ENCODE results near the gene TASP1.
"Not testable (repeated sequence)": the region's sequence is repeated elsewhere in the genome, so short reads cannot be mapped to it uniquely, and the experiment has no call there.

The TASP1 gene

GRCh38 chr20:13395232-13395631 lies 243.5 kb downstream of the TASP1 start:
- DNase-seq = no peak

DNA sequence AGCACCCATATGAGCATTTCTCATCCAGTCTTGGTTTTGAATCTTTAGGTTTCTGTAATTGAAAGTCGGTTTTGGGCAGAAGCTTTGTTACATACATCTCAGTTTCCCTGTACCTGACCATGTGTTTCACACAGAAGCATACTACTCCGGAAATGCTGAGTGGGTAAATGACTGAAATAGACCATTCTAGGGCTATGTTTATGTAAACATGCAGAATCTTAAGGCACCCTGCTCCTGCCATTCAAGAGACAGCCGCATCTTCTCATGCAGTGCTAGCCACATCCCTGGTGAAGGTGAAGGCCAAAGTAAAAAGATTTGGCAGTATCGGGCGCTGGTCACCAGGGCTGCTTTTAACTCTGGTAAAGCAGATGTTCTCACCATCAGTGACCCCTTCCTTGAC lies 246.3 kb downstream of the TASP1 start:
- no peak for DNase-seq

DNA sequence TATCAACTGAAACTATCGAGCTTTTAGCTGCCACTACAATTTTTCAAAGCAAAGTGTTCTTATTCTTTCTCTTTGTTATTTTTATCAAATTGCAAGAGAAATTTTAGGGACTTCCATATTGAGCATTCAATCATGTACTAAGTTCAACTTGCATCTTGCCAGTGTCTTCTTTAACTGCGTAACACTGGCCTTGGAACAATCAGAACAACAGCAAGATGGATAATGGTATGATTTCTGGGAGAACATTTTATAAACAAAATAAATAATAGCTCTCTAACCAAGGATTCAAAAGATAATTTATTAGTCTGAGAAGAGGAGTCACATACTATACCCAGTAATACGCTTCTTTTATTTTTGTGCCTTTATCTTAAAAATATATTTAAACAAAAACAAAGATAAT lies 249.6 kb downstream of the TASP1 start:
- DNase-seq = no peak

GRCh38 chr20:13384132-13384531 lies 254.6 kb downstream of the TASP1 start:
- no peak for DNase-seq

DNA sequence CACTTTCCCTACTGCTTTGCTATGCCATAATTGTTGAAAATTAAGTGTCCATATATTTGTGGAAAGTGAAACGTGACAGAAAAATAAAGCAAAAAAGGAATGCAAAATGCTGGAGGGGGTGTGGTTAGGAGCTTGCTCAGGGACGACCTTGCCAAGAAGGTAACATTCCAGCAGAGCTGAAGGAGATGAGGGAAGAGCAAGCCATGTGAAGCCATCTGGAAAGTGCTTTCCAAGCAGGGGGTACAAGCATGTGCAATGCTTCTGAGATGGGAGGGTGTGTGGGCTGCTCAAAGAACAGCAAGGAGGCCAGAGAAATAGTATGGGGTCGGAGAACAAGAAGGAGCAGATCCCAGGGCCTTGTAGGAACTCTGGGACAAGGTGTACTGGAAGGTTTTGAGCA lies 255.9 kb downstream of the TASP1 start:
- DNase-seq = no peak

DNA sequence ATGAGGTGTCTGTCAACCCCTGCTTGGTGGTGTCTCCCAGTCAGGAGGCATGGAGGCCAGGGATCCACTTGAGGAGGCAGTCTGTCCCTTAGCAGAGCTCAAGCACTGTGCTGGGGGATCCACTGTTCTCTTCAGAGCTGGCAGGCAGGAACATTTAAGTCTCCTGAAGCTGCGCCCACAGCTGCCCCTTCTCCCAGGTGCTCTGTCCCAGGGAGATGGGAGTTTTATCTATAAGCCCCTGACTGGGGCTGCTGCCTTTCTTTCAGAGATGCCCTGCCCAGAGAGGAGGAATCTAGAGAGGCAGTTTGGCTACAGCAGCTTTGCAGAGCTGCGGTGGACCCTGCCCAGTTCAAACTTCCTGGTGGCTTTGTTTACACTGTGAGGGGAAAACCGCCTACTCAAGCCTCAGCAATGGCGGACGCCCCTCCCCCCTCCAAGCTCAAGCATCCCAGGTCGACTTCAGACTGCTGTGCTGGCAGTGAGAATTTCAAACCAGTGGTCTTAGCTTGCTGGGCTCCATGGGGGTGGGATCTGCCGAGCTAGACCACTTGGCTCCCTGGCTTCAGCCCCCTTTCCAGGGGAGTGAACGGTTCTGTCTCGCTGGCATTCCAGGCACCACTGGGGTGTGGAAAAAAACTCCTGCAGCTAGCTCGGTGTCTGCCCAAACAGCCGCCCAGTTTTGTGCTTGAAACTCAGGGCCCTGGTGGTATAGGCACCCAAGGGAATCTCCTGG lies 258.1 kb downstream of the TASP1 start:
- DNase-seq = not testable (repeated sequence)

GRCh38 chr20:13373400-13373799 lies 265.3 kb downstream of the TASP1 start:
- no peak for DNase-seq

GRCh38 chr20:13364278-13365170 lies 274.2 kb downstream of the TASP1 start:
- no peak for DNase-seq

DNA sequence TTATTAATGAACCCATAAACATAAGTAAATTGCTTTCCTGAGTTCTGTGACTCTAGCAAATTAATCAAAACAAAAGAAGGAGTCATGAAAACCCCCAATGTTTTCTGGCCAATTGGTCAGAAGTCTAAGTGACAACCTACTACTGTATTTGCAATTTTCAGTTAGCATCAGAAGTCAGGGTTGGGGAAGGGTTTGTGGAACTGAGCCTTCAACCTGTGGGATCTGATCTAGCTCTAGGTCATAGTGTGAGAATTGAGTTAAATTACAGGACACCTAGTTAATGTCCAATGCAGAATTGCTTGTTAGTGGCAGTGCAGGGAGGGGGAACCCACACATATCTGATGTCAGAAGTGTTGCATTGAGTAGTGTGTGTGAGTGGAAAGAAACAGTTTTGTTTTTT lies 275.3 kb downstream of the TASP1 start:
- DNase-seq = no peak

- DNase-seq = not testable (repeated sequence)
These were observed 276.6 kb downstream of the TASP1 start for GRCh38 chr20:13362165-13362564.

DNA sequence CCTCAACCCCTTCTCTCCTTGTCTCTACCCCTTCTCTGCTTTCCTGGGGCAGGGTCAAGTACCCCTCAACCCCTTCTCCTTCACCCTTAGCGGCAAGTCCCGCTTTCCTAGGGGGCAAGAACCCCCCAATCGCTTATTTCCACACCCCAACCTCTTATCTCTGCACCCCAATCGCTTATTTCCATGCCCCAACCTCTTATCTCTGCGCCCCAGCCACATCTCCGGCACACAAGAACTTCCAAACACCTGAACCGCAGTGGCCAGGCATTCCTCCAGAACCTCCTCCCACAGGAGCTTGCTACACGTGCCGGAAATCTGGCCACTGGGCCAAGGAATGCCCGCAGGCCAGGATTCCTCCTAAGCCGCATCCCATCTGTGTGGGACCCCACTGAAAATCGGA lies 279.8 kb downstream of the TASP1 start:
- DNase-seq = not testable (repeated sequence)

DNA sequence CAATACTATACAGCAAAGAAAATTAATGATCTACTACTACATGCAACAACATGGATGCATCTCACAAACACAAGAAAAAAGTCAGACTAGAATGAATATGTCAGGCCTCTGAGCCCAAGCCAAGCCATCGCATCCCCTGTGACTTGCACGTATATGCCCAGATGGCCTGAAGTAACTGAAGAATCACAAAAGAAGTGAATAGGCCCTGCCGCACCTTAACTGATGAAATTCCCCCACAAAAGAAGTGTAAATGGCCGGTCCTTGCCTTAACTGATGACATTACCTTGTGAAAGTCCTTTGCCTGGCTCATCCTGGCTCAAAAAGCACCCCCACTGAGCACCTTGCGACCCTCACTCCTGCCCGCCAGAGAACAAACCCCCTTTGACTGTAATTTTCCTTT lies 280.9 kb downstream of the TASP1 start:
- not testable (repeated sequence) for DNase-seq

DNA sequence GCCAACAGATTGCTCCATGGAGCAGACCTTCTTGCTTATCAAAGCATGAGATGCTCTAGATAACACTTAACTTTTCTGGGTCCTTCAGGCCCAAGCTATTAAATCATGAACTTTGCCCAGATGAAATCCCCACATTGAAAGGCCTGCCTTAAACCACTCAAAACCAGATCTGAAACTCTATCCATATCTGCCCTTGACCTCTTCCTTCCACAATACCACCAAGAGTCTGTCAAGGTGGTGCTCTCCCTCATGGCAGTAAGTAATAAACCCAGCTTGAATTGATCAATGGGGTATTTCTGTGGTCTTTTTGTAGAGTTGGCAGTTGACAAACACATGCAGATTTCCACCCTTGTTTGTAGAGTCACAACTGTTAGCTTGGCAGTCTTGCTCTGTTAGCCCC lies 282.1 kb downstream of the TASP1 start:
- DNase-seq = no peak

DNA sequence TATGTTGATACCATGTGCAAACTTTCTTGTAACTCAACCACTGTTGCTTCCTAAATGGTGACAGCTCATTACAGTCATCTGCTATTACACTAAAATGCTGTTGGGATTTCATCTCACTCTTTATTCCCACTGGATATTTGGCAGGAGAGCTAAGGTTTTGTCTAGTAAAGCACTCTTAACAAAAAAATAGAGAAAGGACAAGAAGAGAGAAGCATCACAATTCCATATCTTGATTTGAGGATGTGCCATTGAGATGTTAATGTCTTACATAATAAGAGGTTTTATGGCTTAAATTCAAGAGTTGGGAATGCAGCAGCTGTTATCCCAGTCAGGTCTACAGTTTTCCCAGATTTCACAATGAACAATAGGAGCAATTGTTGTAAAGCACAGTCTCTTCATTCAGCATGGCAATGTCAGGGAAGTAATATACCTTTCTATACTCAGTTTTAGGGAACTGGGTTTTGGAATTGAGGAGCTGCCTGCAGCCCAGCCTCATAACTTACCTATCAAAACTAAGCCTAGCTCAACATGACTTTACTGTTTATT lies 282.7 kb downstream of the TASP1 start:
- no peak for DNase-seq

DNA sequence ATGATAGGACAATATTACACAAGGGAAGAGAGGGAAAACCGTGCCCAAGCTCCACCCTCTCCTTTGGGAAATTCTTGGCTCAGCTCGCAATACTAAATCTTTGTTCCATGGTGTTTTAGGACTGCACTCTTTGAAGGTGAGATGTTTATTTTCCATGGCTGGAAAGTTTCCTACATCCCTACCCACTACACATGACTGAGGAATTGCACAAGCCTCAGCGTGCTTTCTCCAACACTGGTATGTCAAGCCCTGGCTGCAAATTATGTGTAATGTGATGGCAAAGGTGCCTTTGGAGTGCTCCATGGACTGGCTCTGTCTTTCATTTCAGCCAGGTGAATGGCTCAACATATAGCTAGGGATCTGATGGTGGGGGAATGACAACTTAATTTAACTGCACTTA lies 283.3 kb downstream of the TASP1 start:
- no peak for DNase-seq

DNA sequence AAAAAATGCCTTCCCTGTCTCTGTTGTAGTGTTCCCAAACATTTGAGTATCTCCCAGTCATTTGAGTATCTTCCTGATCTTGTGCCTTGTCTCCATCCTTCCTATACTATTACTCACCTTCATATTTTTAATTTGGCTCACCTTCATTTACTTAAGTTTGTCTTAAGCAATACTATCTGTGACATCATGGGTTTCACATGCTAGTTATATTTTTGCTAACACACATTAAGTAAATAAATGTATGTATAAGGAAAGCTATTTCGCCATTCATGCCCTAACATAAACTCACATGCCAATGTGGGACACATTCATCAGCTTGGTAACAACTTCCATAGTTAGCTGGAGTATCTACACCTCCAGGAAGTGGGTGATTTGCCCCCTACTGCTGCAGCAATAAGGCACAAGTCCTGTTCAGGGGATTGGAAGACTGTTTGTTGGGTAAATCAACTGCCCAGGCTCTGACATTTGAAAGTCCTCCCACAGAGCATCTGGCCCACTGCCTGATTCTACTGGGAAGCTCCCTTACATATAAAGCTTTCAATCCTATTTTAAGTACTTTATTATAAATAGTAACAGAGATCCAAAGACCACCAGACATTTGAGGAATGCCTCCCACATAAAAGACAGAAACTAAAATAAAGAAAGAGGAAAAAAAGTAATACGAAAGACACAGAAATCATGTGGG lies 285.3 kb downstream of the TASP1 start:
- no peak for DNase-seq

GRCh38 chr20:13349235-13349604 lies 289.5 kb downstream of the TASP1 start:
- no peak for DNase-seq

DNA sequence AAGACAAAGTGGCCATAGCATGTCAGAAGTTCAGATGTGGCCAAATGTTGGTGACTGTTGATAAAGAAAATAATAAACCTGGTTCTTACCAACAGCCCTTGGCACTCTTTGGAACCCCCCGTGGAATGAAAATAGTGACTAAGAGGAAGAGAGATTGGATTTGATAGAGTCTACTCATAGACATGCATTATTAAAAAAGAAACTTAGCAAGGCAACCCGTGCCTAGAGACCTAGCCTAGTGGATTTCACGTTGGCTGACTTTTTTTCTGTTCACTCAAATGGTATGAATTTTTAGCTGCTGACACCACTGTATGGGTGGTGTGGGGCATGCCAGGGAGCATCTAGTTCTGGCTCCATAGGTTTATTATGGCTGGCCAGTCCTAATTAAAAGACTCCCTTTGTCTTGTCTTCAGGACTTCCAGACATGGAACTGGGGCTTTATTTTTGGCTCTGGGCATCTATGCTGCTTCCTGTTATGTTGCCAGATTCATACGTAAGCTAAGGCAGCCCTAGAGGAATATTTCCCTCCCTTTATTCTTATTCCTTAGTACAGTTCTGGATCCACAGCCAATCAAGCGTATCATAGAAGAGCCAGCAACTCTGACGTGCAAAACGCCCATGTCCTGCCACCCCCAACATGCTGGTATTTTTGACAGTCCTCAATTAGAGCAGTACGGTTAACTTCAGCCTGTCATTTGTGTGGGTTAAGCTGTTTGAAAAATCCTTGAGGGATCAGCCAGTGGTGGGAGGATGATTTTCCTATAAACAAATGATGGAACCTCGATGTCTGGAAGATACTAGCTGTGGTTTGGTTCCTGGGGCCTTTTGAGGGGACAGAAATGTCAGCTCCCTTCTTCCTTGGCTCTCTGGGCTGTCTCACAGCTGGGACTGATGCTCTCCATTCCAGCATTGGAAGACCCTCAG lies 290.2 kb downstream of the TASP1 start:
- no peak for DNase-seq

DNA sequence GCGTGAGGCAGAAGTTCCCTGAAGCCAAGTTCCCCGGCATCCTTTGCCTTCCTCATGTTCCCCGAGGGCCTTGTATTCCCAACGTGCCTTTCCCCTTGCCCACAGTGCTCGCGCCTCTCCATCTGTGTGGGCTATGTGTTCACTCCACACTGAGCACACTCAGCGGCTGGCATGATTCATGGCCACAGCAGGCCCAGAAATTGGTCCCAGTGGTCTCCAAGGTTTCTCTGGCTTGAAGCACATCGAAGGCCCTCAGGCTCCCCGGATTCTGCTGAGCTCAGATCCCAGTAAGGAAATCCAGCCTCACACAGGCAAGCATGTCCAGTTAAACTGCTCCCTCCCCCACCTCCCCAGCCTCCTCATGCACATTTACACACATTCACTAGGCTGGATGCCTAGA lies 294.1 kb downstream of the TASP1 start:
- DNase-seq = no peak

- no peak for DNase-seq
These were observed 296.1 kb downstream of the TASP1 start for GRCh38 chr20:13342469-13343242.

DNA sequence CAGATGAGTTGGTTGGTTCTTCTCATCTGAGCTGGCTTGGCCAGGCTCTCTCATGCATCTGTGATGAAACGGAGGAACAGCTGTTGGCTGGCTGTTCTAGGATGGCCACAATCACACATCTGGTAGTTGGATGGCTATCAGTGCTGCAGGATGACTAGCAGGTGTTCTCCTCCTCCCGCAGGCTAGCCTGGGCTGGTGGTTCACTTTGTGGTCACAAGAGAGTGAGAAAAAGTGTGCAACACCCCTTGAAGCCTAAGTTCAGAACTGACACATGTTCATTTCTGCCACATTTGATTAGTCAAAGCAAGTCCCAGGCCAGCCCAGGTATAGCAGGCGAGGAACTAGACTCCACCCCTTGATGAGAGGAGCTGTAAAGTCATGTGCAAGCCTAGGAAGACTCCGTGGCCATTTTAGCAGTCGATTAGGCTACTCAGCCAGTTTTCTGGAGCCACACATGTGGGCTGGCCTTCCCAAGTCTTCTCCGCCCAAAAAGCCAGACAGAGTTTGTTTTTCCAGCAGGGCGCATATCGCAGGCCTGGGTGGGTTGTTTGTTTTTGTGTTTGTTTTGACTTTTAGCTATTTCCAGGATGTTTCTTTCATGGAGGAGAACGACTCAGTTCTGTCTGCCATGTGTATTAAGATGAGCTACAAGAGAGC lies 296.9 kb downstream of the TASP1 start:
- DNase-seq = no peak

Data from activated CD8-positive, alpha-beta memory T cell treated with anti-CD3 and anti-CD28 coated beads for 24 hours (primary cell).